Upper lobe of left lung (tissue), 4 donors: ENCODE data around the gene ZNG1F.
"Not testable (repeated sequence)": the region's sequence is repeated elsewhere in the genome, so short reads cannot be mapped to it uniquely, and the experiment has no call there.

Source experiments
- CTCF ChIP-seq, 6 experiments: fragments of 450-650 bp in 4 of 6; fragments of 200-600 bp in 2 of 6; sonication (generic) in 2 of 6; IDR thresholded peaks; one replicate each; pipeline ENCODE4 v1.5.1; 2016 to 2019; ENCODE audit warnings: antibody characterized with exemption in 6 of 6
- EP300 ChIP-seq, 4 donors: sonication (generic); formaldehyde crosslinking; IDR thresholded peaks; one replicate each; pipeline ENCODE4 v1.5.1; 2017; ENCODE audit warnings: antibody characterized with exemption in 4 of 4, control low read depth in 2 of 4

GRCh38 chr9:41120696-41121095 lies 68.4 kb downstream of the ZNG1F start:
- not testable (repeated sequence) for TF ChIP-seq CTCF, EP300 (IDR thresholded peaks at IDR 0.05)
